Brain pericyte (primary cell): ENCODE data around the gene NEUROD1.

ENCODE experiments used
- DNase-seq: peaks from one replicate; pipeline ENCODE4 v3.0.0-alpha.2; 2012; ENCODE audit warnings: low read depth, low spot score

Gene NEUROD1

GRCh38 chr2:181680937-181681811 is 857 bp upstream of the NEUROD1 start:
- no peak for DNase-seq

GRCh38 chr2:181679544-181679979 is 755 bp downstream of the NEUROD1 start:
- DNase-seq = no peak

- DNase-seq = no peak
These were observed 1.3 kb downstream of the NEUROD1 start for GRCh38 chr2:181678861-181679543.

GRCh38 chr2:181677912-181678586 is 2.3 kb downstream of the NEUROD1 start:
- peak; percentile 52 for DNase-seq

- no peak for DNase-seq
These were observed 5.1 kb downstream of the NEUROD1 start for GRCh38 chr2:181675254-181675653.

- no peak for DNase-seq
These were observed 5.9 kb downstream of the NEUROD1 start for GRCh38 chr2:181674461-181674860.

- no peak for DNase-seq
These were observed 7.1 kb downstream of the NEUROD1 start for GRCh38 chr2:181673173-181673572.

- DNase-seq = no peak
These were observed 7.9 kb downstream of the NEUROD1 start for GRCh38 chr2:181672255-181673008.

GRCh38 chr2:181670632-181671031 is 9.7 kb downstream of the NEUROD1 start:
- no peak for DNase-seq

GRCh38 chr2:181667234-181667633 is 13.1 kb downstream of the NEUROD1 start:
- DNase-seq = no peak

- no peak for DNase-seq
These were observed 18.0 kb downstream of the NEUROD1 start for GRCh38 chr2:181662287-181662686.

GRCh38 chr2:181660181-181660580 is 20.1 kb downstream of the NEUROD1 start:
- DNase-seq = no peak

- DNase-seq = no peak
These were observed 21.9 kb downstream of the NEUROD1 start for GRCh38 chr2:181658444-181658843.

GRCh38 chr2:181657379-181657778 is 22.9 kb downstream of the NEUROD1 start:
- no peak for DNase-seq

- DNase-seq = no peak
These were observed 23.6 kb downstream of the NEUROD1 start, which contains the start of gene CERKL for GRCh38 chr2:181656450-181657291. TSS of gene CERKL (minus strand) at chr2:181657105. CDS start at chr2:181657006, 99 bp downstream.

- no peak for DNase-seq
These were observed 24.8 kb downstream of the NEUROD1 start for GRCh38 chr2:181655519-181655918.

- no peak for DNase-seq
These were observed 30.8 kb downstream of the NEUROD1 start for GRCh38 chr2:181649436-181649979.

- no peak for DNase-seq
These were observed 31.7 kb downstream of the NEUROD1 start for GRCh38 chr2:181648478-181649155.

- DNase-seq = no peak
These were observed 33.8 kb downstream of the NEUROD1 start for GRCh38 chr2:181646415-181646987.
